Vagina (tissue), 2 donors: Measurements from ENCODE around the gene WIZ. TPM values are rescaled to one million over a fixed set of nuclear protein-coding genes. Genes with fewer than 3 reads are reported as not detected.
"Not testable (repeated sequence)": the region's sequence is repeated elsewhere in the genome, so short reads cannot be mapped to it uniquely, and the experiment has no call there.

Source experiments
- DNase-seq, 2 donors: peaks; one replicate each; pipeline ENCODE4 v3.0.0-alpha.2; 2017; ENCODE audit errors: extremely low spot score in 2 of 2
- H3K27ac ChIP-seq: fragments of 200-600 bp; sonication (generic); one replicate; pipeline ENCODE4 v1.5.1; 2019
- H3K27me3 ChIP-seq: fragments of 200-600 bp; sonication (generic); one replicate; pipeline ENCODE4 v1.5.1; 2019
- H3K36me3 ChIP-seq, 2 donors: fragments of 200-600 bp; sonication (generic); one replicate each; pipeline ENCODE4 v1.5.1; 2017 to 2019
- H3K4me1 ChIP-seq: fragments of 200-600 bp; sonication (generic); one replicate; pipeline ENCODE4 v1.5.1; 2019
- H3K4me3 ChIP-seq, 2 donors: fragments of 200-600 bp; sonication (generic); 1 replicate in 1 of 2; 2 replicates in 1 of 2; pipeline ENCODE4 v1.5.1; 2016 to 2019
- H3K9me3 ChIP-seq: fragments of 200-600 bp; sonication (generic); one replicate; pipeline ENCODE4 v1.5.1; 2019
- CTCF ChIP-seq, 3 experiments: fragments of 450-650 bp in 2 of 3; fragments of 200-600 bp in 1 of 3; sonication (generic) in 1 of 3; IDR thresholded peaks; one replicate each; pipeline ENCODE4 v1.5.1; 2017 to 2019; ENCODE audit warnings: antibody characterized with exemption in 3 of 3, mild to moderate bottlenecking in 2 of 3, moderate library complexity in 2 of 3
- POLR2A ChIP-seq, 2 donors: fragments of 450-650 bp; IDR thresholded peaks; one replicate each; pipeline ENCODE4 v1.6.1; 2017; ENCODE audit warnings: antibody characterized with exemption in 2 of 2, mild to moderate bottlenecking in 2 of 2, moderate library complexity in 2 of 2
- POLR2AphosphoS5 ChIP-seq, 2 donors: sonication (generic); formaldehyde crosslinking; IDR thresholded peaks; one replicate each; pipeline ENCODE4 v1.9.0; 2017; ENCODE audit warnings: antibody characterized with exemption in 2 of 2, mild to moderate bottlenecking in 2 of 2, low read depth in 1 of 2; ENCODE audit not compliant: insufficient read depth in 1 of 2
- intact Hi-C: fragments of 100-400 bp; cut with DNase I; formaldehyde crosslinking; loops from one replicate; pipeline ENCODE4 v1.15.1; 2023
- total RNA-seq: library from RNA; depleted of rRNA; stranded (reverse); fragments of >200 nt; gene quantifications from one replicate; pipeline ENCODE4 v1.2.3, GENCODE V29; 2016

The WIZ gene
- total RNA-seq, 1 donor from 2014 or later, result 44.4 TPM

- intact Hi-C loops, result no loop called here
- TF ChIP-seq POLR2A (IDR thresholded peaks at IDR 0.05), result no peak
- TF ChIP-seq CTCF (IDR thresholded peaks at IDR 0.05), result no peak
- no peak for TF ChIP-seq POLR2AphosphoS5 (IDR thresholded peaks at IDR 0.05; ENCODE audit: insufficient read depth in 1 of 2, low read depth in 1 of 2)
- H3K36me3 ChIP-seq, result peaks cover 0 to 74% of the 10 kb centered on the region in 2 donors
Measured at GRCh38 chr19:15397782-15398181, 52.0 kb downstream of the WIZ start.

GRCh38 chr19:15397236-15397635 is 52.5 kb downstream of the WIZ start:
- H3K36me3 ChIP-seq, result peaks cover 0 to 70% of the 10 kb centered on the region in 2 donors
- DNase-seq, result no peak

More at GRCh38 chr19:15397782-15398181, 52.0 kb downstream of the WIZ start:
- no peaks in the 10 kb centered on the region for H3K9me3 ChIP-seq
- no peak for DNase-seq
- H3K4me1 ChIP-seq, result peaks cover 17% of the 10 kb centered on the region
- no peak overlapping the region for H3K4me3 ChIP-seq
- no peak overlapping the region for H3K27ac ChIP-seq
- H3K27me3 ChIP-seq, result no peaks in the 10 kb centered on the region

GRCh38 chr19:15396436-15396835 is 53.3 kb downstream of the WIZ start:
- no peak for TF ChIP-seq POLR2AphosphoS5 (IDR thresholded peaks at IDR 0.05; ENCODE audit: insufficient read depth in 1 of 2, low read depth in 1 of 2)
- TF ChIP-seq POLR2A (IDR thresholded peaks at IDR 0.05), result no peak
- no peak for TF ChIP-seq CTCF (IDR thresholded peaks at IDR 0.05)
- intact Hi-C loops, result no loop called here
- Histone ChIP-seq H3K9me3 (no peaks in the 10 kb centered on the region), H3K36me3 (peaks cover 0 to 73% of the 10 kb centered on the region in 2 donors), H3K27ac (no peak overlapping the region), H3K27me3 (no peaks in the 10 kb centered on the region), H3K4me3 (no peak overlapping the region), H3K4me1 (peaks cover 4% of the 10 kb centered on the region)
- DNase-seq, result no peak

More at GRCh38 chr19:15397236-15397635, 52.5 kb downstream of the WIZ start:
- TF ChIP-seq CTCF (IDR thresholded peaks at IDR 0.05), result no peak
- Histone ChIP-seq H3K4me3 (no peak overlapping the region), H3K9me3 (no peaks in the 10 kb centered on the region), H3K4me1 (peaks cover 12% of the 10 kb centered on the region), H3K27ac (no peak overlapping the region), H3K27me3 (no peaks in the 10 kb centered on the region)
- intact Hi-C loops, result no loop called here

- H3K4me3 ChIP-seq, DNase-seq, H3K4me1 ChIP-seq, intact Hi-C loops, H3K9me3 ChIP-seq, H3K27ac ChIP-seq, H3K27me3 ChIP-seq: not testable (repeated sequence)
- H3K36me3 ChIP-seq, result peaks cover 0 to 62% of the 10 kb centered on the region in 2 donors
Measured at GRCh38 chr19:15395251-15395650, 54.5 kb downstream of the WIZ start.

GRCh38 chr19:15394426-15394825 is 55.3 kb downstream of the WIZ start:
- no peak overlapping the region for H3K27ac ChIP-seq
- no peaks in the 10 kb centered on the region for H3K4me1 ChIP-seq
- peaks cover 0 to 55% of the 10 kb centered on the region in 2 donors for H3K36me3 ChIP-seq
- DNase-seq, result no peak
- intact Hi-C loops, result no loop called here
- TF ChIP-seq POLR2A (IDR thresholded peaks at IDR 0.05) (no peak), POLR2AphosphoS5 (IDR thresholded peaks at IDR 0.05; ENCODE audit: insufficient read depth in 1 of 2, low read depth in 1 of 2) (no peak), CTCF (IDR thresholded peaks at IDR 0.05) (no peak)
- H3K27me3 ChIP-seq, result no peaks in the 10 kb centered on the region
- H3K9me3 ChIP-seq, result no peaks in the 10 kb centered on the region
- H3K4me3 ChIP-seq, result no peak overlapping the region

GRCh38 chr19:15393963-15394362 is 55.8 kb downstream of the WIZ start:
- intact Hi-C loops, result no loop called here
- Histone ChIP-seq H3K4me3 (no peak overlapping the region), H3K4me1 (no peaks in the 10 kb centered on the region), H3K36me3 (peaks cover 0 to 50% of the 10 kb centered on the region in 2 donors), H3K27me3 (no peaks in the 10 kb centered on the region), H3K27ac (no peak overlapping the region), H3K9me3 (no peaks in the 10 kb centered on the region)
- DNase-seq, result no peak
- TF ChIP-seq CTCF (IDR thresholded peaks at IDR 0.05), result no peak
- no peak for TF ChIP-seq POLR2AphosphoS5 (IDR thresholded peaks at IDR 0.05; ENCODE audit: insufficient read depth in 1 of 2, low read depth in 1 of 2)
- TF ChIP-seq POLR2A (IDR thresholded peaks at IDR 0.05), result no peak
